IMR-90 (cell line): Measurements from ENCODE around the gene ITGA5. TPM values are rescaled to one million over a fixed set of nuclear protein-coding genes. Genes with fewer than 3 reads are reported as not detected.

ENCODE experiments used
- ATAC-seq: fragments of 200-7000 bp; cut with Tn5 transposase; 2 replicates; pipeline ENCODE4 v1.9.1; 2020; ENCODE audit warnings: low read depth, mild to moderate bottlenecking, moderate library complexity
- BruUV-seq: library from RNA; stranded (reverse); fragments of 400-500 nt; replicated peaks from 2 replicates; lab custom pipeline; 2021; lab: Mats Ljungman, UMichigan
- CTCF ChIA-PET: fragments of 300-600 bp; formaldehyde crosslinking; extraction: SDS; loops from one replicate; lab custom pipeline; 2021; ENCODE audit warnings: antibody characterized with exemption; lab: Yijun Ruan, JAX
- POLR2A ChIA-PET: fragments of 300-600 bp; sonication (Branson Sonifier 250); formaldehyde crosslinking; loops from one replicate; lab custom pipeline; 2022; ENCODE audit warnings: antibody characterized with exemption; ENCODE audit not compliant: unreplicated experiment; lab: Charles Lee
- DNase-seq: peaks from one replicate; pipeline ENCODE4 v3.0.0; 2013
- H2AFZ ChIP-seq: replicated peaks from 2 replicates; pipeline ENCODE3; 2013; ENCODE audit warnings: low read length, mild to moderate bottlenecking; ENCODE audit not compliant: poor library complexity
- H2AK5ac ChIP-seq: 2 replicates; pipeline ENCODE4 v1.6.1; 2013; ENCODE audit warnings: low read depth, low read length, inconsistent platforms
- H2AK9ac ChIP-seq: replicated peaks from 2 replicates; pipeline ENCODE3; 2013; ENCODE audit warnings: mild to moderate bottlenecking, low read depth, low read length, moderate library complexity; ENCODE audit not compliant: poor library complexity
- H2BK120ac ChIP-seq: 2 replicates; pipeline ENCODE4 v1.6.1; 2013; ENCODE audit warnings: low read depth, low read length, inconsistent platforms
- H2BK15ac ChIP-seq: 3 replicates; pipeline ENCODE4 v1.6.1; 2013; ENCODE audit warnings: low read depth, low read length, inconsistent platforms
- H2BK20ac ChIP-seq: 2 replicates; pipeline ENCODE4 v1.6.1; 2013; ENCODE audit warnings: low read depth, mild to moderate bottlenecking, inconsistent platforms, low read length, moderate library complexity
- H2BK5ac ChIP-seq: 2 replicates; pipeline ENCODE4 v1.6.1; 2013; ENCODE audit warnings: mild to moderate bottlenecking, low read depth, low read length, inconsistent platforms; ENCODE audit not compliant: poor library complexity, severe bottlenecking
- H3K14ac ChIP-seq: replicated peaks from 2 replicates; pipeline ENCODE4 v1.6.1; 2013; ENCODE audit warnings: low read depth, low read length, inconsistent platforms
- H3K18ac ChIP-seq: 2 replicates; pipeline ENCODE4 v1.6.1; 2013; ENCODE audit warnings: low read depth, low read length, control low read depth
- H3K23ac ChIP-seq: 2 replicates; pipeline ENCODE4 v1.6.1; 2013; ENCODE audit warnings: low read depth, low read length, inconsistent platforms
- H3K27ac ChIP-seq: 2 replicates; pipeline ENCODE4 v1.5.1; 2013; ENCODE audit warnings: mild to moderate bottlenecking, control low read depth, low read length; ENCODE audit not compliant: insufficient read depth
- H3K27me3 ChIP-seq: 2 replicates; pipeline ENCODE4 v1.6.1; 2013; ENCODE audit warnings: low read length; ENCODE audit not compliant: control insufficient read depth, insufficient read depth
- H3K36me3 ChIP-seq: 2 replicates; pipeline ENCODE4 v1.6.1; 2013; ENCODE audit warnings: low read length, mixed read lengths; ENCODE audit not compliant: control insufficient read depth, insufficient read depth
- H3K4ac ChIP-seq: 2 replicates; pipeline ENCODE4 v1.6.1; 2013; ENCODE audit warnings: low read depth, low read length, inconsistent platforms
- H3K4me1 ChIP-seq: 2 replicates; pipeline ENCODE4 v1.6.1; 2013; ENCODE audit warnings: low read length, mixed read lengths; ENCODE audit not compliant: control insufficient read depth, insufficient read depth
- H3K4me2 ChIP-seq: 2 replicates; pipeline ENCODE4 v1.6.1; 2013; ENCODE audit warnings: low read depth, mild to moderate bottlenecking, control low read depth, low read length, moderate library complexity
- H3K4me3 ChIP-seq: 2 replicates; pipeline ENCODE4 v1.5.1; 2013; ENCODE audit warnings: low read depth, mild to moderate bottlenecking, control low read depth, low read length, moderate library complexity; ENCODE audit not compliant: insufficient read depth
- H3K56ac ChIP-seq: 2 replicates; pipeline ENCODE4 v1.6.1; 2013; ENCODE audit warnings: low read length, inconsistent platforms; ENCODE audit not compliant: insufficient read depth; ENCODE audit errors: extremely low read depth
- H3K79me1 ChIP-seq, 2 experiments: 2 replicates each; pipeline ENCODE4 v1.6.1; 2013; ENCODE audit warnings: low read length in 2 of 2, inconsistent platforms in 1 of 2, low read depth in 1 of 2
- H3K9ac ChIP-seq: 2 replicates; pipeline ENCODE4 v1.6.1; 2013; ENCODE audit warnings: low read depth, low read length, control low read depth
- H3K9me1 ChIP-seq: 2 replicates; pipeline ENCODE4 v1.6.1; 2013; ENCODE audit warnings: low read length, inconsistent platforms; ENCODE audit not compliant: insufficient read depth
- H3K9me3 ChIP-seq: 2 replicates; pipeline ENCODE4 v1.6.1; 2013; ENCODE audit warnings: low read length; ENCODE audit not compliant: control insufficient read depth, insufficient read depth
- H4K20me1 ChIP-seq: 2 replicates; pipeline ENCODE4 v1.6.1; 2013; ENCODE audit warnings: low read length, inconsistent platforms; ENCODE audit not compliant: insufficient read depth
- H4K5ac ChIP-seq: 2 replicates; pipeline ENCODE4 v1.6.1; 2013; ENCODE audit warnings: mild to moderate bottlenecking, low read depth, low read length, control low read depth
- H4K8ac ChIP-seq, 2 experiments: 2 replicates each; pipeline ENCODE4 v1.6.1; 2013; ENCODE audit warnings: low read depth in 2 of 2, low read length in 2 of 2, control low read depth in 1 of 2, inconsistent platforms in 1 of 2
- H4K91ac ChIP-seq: 2 replicates; pipeline ENCODE4 v1.6.1; 2013; ENCODE audit warnings: low read depth, low read length, inconsistent platforms; ENCODE audit not compliant: insufficient read depth
- BHLHE40 ChIP-seq: fragments of 150-350 bp; IDR thresholded peaks from 2 replicates; pipeline ENCODE4 v1.6.1; 2016; ENCODE audit warnings: mild to moderate bottlenecking, low read depth, low read length
- CEBPB ChIP-seq: IDR thresholded peaks from 2 replicates; pipeline ENCODE4 v1.6.1; 2012; ENCODE audit warnings: low read depth, low read length, improper control_type of control experiment
- CHD1 ChIP-seq: IDR thresholded peaks from 2 replicates; pipeline ENCODE4 v1.6.1; 2012; ENCODE audit warnings: low read depth, low read length, improper control_type of control experiment
- FOS ChIP-seq: fragments of 150-350 bp; IDR thresholded peaks from 2 replicates; pipeline ENCODE4 v1.6.1; 2016; ENCODE audit warnings: low read depth, low read length
- MAFK ChIP-seq: IDR thresholded peaks from 2 replicates; pipeline ENCODE4 v1.6.1; 2012; ENCODE audit warnings: low read depth, low read length, improper control_type of control experiment
- MAZ ChIP-seq: IDR thresholded peaks from 2 replicates; pipeline ENCODE4 v1.6.1; 2012; ENCODE audit warnings: low read depth, mild to moderate bottlenecking, low read length, improper control_type of control experiment, moderate library complexity, borderline replicate concordance
- POLR2A ChIP-seq: IDR thresholded peaks from 2 replicates; pipeline ENCODE4 v1.6.1; 2012; ENCODE audit warnings: mild to moderate bottlenecking, low read depth, low read length
- RAD21 ChIP-seq: IDR thresholded peaks from 2 replicates; pipeline ENCODE4 v1.6.1; 2012; ENCODE audit warnings: low read length, improper control_type of control experiment
- RCOR1 ChIP-seq: IDR thresholded peaks from 2 replicates; pipeline ENCODE4 v1.6.1; 2012; ENCODE audit warnings: mild to moderate bottlenecking, low read length, improper control_type of control experiment; ENCODE audit not compliant: insufficient replicate concordance
- RFX5 ChIP-seq: IDR thresholded peaks from 2 replicates; pipeline ENCODE4 v1.8.0; 2012; ENCODE audit warnings: low read depth, mild to moderate bottlenecking, low read length, moderate library complexity
- WGBS, 2 experiments: methylation state at CpG; one replicate each; pipeline versions ENCODE4 v1.1.5 to v1.1.7; 2013; ENCODE audit warnings: missing lambda C conversion rate in 2 of 2; ENCODE audit not compliant: insufficient read length in 1 of 2; ENCODE audit errors: extremely low coverage in 2 of 2; 5-methylcytosine and 5-hydroxymethylcytosine counted together
- dilution Hi-C: fragments of 300-500 bp; cut with HindIII; formaldehyde crosslinking; loops from one replicate; pipeline ENCODE4 v1.14.3; 2018; ENCODE audit warnings: low sequenced_read_pairs; ENCODE audit not compliant: unreplicated experiment
- in situ Hi-C: fragments of 300-500 bp; cut with MboI; formaldehyde crosslinking; loops from 3 replicates; pipeline ENCODE4 v1.14.3; 2019; ENCODE audit warnings: low sequenced_read_pairs, inconsistent platforms, mixed read lengths
- intact Hi-C: fragments of 100-400 bp; cut with micrococcal nuclease; formaldehyde crosslinking; loops from 2 replicates; pipeline ENCODE4 v1.10.0; 2022
- polyA plus RNA-seq, 3 experiments: library from polyadenylated mRNA; depleted of rRNA; stranded (reverse); fragments of >200 nt; gene quantifications; 2 replicates each; pipeline ENCODE4 v1.2.3, GENCODE V29; 2012; ENCODE audit warnings: low replicate concordance in 1 of 3
- total RNA-seq: library from RNA; depleted of rRNA; stranded (reverse); fragments of >200 nt; gene quantifications from 2 replicates; pipeline ENCODE4 v1.2.3, GENCODE V29; 2012
- TF ChIP-seq, protein P1 (sequence below): fragments of 150-350 bp; IDR thresholded peaks from 2 replicates; pipeline ENCODE4 v1.6.1; 2016; ENCODE audit warnings: low read depth, mild to moderate bottlenecking, low read length, moderate library complexity, borderline replicate concordance
- TF ChIP-seq, protein P2 (sequence below): conservative IDR thresholded peaks from 2 replicates; pipeline ENCODE4 v1.5.1; 2012; ENCODE audit warnings: mild to moderate bottlenecking, low read depth, low read length, improper control_type of control experiment

Gene ITGA5
- total and polyA plus RNA-seq, 2 of the 4 experiments (the other 2 are of a cell fraction): 159 to 259 TPM

DNA sequence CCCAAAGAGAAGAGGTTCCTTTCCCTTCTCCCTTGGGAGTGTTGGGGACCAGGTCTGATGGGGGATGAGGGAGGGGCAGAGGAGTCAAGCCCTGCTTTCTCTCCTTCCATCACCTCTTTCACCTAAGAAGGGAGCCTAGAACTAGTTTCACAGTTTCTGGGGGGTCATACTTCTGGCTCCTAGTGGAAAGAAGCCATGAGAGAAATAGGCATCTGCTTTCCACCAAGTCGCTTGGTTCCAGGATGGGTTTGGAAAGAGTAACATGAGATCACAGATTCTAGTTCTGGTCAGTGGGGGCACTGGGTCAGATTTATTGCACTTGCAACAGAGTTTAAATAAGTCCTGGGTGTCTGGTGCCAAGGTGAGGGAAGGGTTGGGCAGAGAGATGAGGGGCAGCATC, 24.1 kb downstream of the ITGA5 start:
- Histone ChIP-seq H3K4me2 (no peak overlapping the region), H2BK5ac (no peak overlapping the region), H3K9ac (no peak overlapping the region), H3K4ac (no peak overlapping the region), H3K9me3 (no peaks in the 10 kb centered on the region), H3K36me3 (peaks cover 66% of the 10 kb centered on the region), H3K27ac (no peak overlapping the region), H2BK15ac (no peak overlapping the region), H3K18ac (no peak overlapping the region), H2AK9ac (no peak overlapping the region), H3K27me3 (no peaks in the 10 kb centered on the region), H2AK5ac (no peak overlapping the region), H4K5ac (no peak overlapping the region), H4K91ac (no peak overlapping the region), H2AFZ (no peak overlapping the region), H4K20me1 (peaks cover 53% of the 10 kb centered on the region), H2BK20ac (no peak overlapping the region), H4K8ac (no peak overlapping the region), H3K23ac (no peak overlapping the region), H3K79me1 (peaks cover 13 to 36% of the 10 kb centered on the region in 2 experiments; a peak in 3 of 4 replicates), H3K4me1 (no peaks in the 10 kb centered on the region), H3K14ac (no peak overlapping the region), H2BK120ac (no peak overlapping the region), H3K56ac (no peak overlapping the region), H3K9me1 (no peaks in the 10 kb centered on the region), H3K4me3 (no peak overlapping the region)
- dilution Hi-C loops: no loop called here
- no CpG with 5 or more reads among the region's 1 CpG for WGBS, 2 experiments
- intact Hi-C loops: loop anchor here (1.0 kb wide), 1 partner anchor 25 kb away; no protein-coding TSS in a partner anchor
- no peak for DNase-seq
- in situ Hi-C loops: loop anchor here (5.0 kb wide), 1 partner anchor 47 kb away; no protein-coding TSS in a partner anchor
- BruUV-seq: no TSS peak
- TF ChIP-seq, protein P1, sequence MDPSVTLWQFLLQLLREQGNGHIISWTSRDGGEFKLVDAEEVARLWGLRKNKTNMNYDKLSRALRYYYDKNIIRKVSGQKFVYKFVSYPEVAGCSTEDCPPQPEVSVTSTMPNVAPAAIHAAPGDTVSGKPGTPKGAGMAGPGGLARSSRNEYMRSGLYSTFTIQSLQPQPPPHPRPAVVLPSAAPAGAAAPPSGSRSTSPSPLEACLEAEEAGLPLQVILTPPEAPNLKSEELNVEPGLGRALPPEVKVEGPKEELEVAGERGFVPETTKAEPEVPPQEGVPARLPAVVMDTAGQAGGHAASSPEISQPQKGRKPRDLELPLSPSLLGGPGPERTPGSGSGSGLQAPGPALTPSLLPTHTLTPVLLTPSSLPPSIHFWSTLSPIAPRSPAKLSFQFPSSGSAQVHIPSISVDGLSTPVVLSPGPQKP: no peak
- TF ChIP-seq RCOR1 (no peak), CEBPB (no peak), POLR2A (no peak), MAZ (no peak), RAD21 (no peak), FOS (no peak), MAFK (no peak), BHLHE40 (no peak), CHD1 (no peak), RFX5 (no peak)
- TF ChIP-seq, protein P2, sequence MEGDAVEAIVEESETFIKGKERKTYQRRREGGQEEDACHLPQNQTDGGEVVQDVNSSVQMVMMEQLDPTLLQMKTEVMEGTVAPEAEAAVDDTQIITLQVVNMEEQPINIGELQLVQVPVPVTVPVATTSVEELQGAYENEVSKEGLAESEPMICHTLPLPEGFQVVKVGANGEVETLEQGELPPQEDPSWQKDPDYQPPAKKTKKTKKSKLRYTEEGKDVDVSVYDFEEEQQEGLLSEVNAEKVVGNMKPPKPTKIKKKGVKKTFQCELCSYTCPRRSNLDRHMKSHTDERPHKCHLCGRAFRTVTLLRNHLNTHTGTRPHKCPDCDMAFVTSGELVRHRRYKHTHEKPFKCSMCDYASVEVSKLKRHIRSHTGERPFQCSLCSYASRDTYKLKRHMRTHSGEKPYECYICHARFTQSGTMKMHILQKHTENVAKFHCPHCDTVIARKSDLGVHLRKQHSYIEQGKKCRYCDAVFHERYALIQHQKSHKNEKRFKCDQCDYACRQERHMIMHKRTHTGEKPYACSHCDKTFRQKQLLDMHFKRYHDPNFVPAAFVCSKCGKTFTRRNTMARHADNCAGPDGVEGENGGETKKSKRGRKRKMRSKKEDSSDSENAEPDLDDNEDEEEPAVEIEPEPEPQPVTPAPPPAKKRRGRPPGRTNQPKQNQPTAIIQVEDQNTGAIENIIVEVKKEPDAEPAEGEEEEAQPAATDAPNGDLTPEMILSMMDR: no peak
- no peak for ATAC-seq
- ChIA-PET POLR2A (no interaction called here), CTCF (interaction anchor here (1.2 kb wide), 2 partner anchors 16 to 44 kb away, joined by 4 to 5 read pairs; no protein-coding TSS in a partner anchor)
